Raji (cell line): ENCODE results near the gene C1orf174.

Experiments
- POLR2A ChIP-seq: IDR thresholded peaks from 2 replicates; pipeline ENCODE4 v1.6.1; 2011; ENCODE audit warnings: low read depth, low read length, control low read depth; ENCODE audit not compliant: insufficient read depth

C1orf174 gene

GRCh38 chr1:3852711-3853485 lies 47.2 kb downstream of the C1orf174 start:
- TF ChIP-seq POLR2A, result no peak

GRCh38 chr1:3852091-3852490 lies 48.0 kb downstream of the C1orf174 start:
- TF ChIP-seq POLR2A, result no peak

- TF ChIP-seq POLR2A, result no peak
Observed at GRCh38 chr1:3851292-3851691, 48.8 kb downstream of the C1orf174 start.

- TF ChIP-seq POLR2A, result no peak
Observed at GRCh38 chr1:3850857-3851256, 49.2 kb downstream of the C1orf174 start.

- no peak for TF ChIP-seq POLR2A
Observed at GRCh38 chr1:3847081-3847480, 53.0 kb downstream of the C1orf174 start.

GRCh38 chr1:3846541-3846940 lies 53.5 kb downstream of the C1orf174 start:
- no peak for TF ChIP-seq POLR2A

GRCh38 chr1:3842912-3843311 lies 57.2 kb downstream of the C1orf174 start:
- no peak for TF ChIP-seq POLR2A

- TF ChIP-seq POLR2A, result no peak
Observed at GRCh38 chr1:3841491-3841890, 58.6 kb downstream of the C1orf174 start.
